A673 (cell line): ENCODE measurements around the gene MATR3.

ENCODE experiments used
- EZH2 ChIP-seq: fragments of 200-600 bp; sonication (generic); IDR thresholded peaks from 2 replicates; pipeline ENCODE4 v1.6.1; 2017; ENCODE audit warnings: borderline replicate concordance, low read depth, mild to moderate bottlenecking, mixed read lengths, antibody characterized with exemption, low read length; ENCODE audit not compliant: poor library complexity, severe bottlenecking
- TF ChIP-seq, protein P1 (sequence below): fragments of 300-800, 200-600 bp; sonication (generic); conservative IDR thresholded peaks from 2 replicates; pipeline ENCODE4 v1.5.1; 2017; ENCODE audit warnings: low read depth, mild to moderate bottlenecking, antibody characterized with exemption, low read length, moderate library complexity, mixed read lengths

DNA sequence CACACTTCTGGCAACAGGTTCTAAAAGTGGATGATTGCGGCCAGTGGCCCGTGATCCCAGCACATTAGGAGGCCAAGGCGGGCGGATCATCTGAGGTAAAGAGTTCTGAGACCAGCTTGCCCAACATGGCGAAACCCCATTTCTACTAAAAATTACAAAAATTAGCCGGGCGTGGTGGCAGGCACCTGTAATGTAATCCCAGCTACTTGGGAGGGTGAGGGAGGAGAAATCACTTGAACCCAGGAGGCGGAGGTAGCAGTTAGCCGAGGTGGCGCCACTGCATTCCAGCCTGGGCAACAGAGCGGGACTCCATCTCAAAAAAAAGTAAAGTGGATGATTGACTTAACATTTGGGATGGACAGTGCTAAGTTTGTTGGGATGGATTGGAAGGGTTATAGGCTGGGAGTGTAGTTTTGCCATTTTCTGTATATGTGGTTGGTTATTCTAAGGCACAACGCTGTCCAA, 3.4 kb downstream of the MATR3 start:
- TF ChIP-seq, protein P1, sequence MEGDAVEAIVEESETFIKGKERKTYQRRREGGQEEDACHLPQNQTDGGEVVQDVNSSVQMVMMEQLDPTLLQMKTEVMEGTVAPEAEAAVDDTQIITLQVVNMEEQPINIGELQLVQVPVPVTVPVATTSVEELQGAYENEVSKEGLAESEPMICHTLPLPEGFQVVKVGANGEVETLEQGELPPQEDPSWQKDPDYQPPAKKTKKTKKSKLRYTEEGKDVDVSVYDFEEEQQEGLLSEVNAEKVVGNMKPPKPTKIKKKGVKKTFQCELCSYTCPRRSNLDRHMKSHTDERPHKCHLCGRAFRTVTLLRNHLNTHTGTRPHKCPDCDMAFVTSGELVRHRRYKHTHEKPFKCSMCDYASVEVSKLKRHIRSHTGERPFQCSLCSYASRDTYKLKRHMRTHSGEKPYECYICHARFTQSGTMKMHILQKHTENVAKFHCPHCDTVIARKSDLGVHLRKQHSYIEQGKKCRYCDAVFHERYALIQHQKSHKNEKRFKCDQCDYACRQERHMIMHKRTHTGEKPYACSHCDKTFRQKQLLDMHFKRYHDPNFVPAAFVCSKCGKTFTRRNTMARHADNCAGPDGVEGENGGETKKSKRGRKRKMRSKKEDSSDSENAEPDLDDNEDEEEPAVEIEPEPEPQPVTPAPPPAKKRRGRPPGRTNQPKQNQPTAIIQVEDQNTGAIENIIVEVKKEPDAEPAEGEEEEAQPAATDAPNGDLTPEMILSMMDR = no peak
- TF ChIP-seq EZH2 = no peak
